Ishikawa (cell line): ENCODE data around the gene GDF15.

Source experiments
- CEBPB ChIP-seq: IDR thresholded peaks from 2 replicates; pipeline ENCODE4 v1.6.1; 2012
- CREB1 ChIP-seq: IDR thresholded peaks from 2 replicates; pipeline ENCODE4 v1.6.1; 2012; ENCODE audit warnings: low read depth
- EGR1 ChIP-seq: IDR thresholded peaks from 2 replicates; pipeline ENCODE4 v1.6.1; 2012
- EP300 ChIP-seq: IDR thresholded peaks from 2 replicates; pipeline ENCODE4 v1.6.1; 2012; ENCODE audit warnings: borderline replicate concordance
- FOXM1 ChIP-seq: IDR thresholded peaks from 2 replicates; pipeline ENCODE4 v1.6.1; 2012; ENCODE audit warnings: low read depth, borderline replicate concordance
- NFIC ChIP-seq: IDR thresholded peaks from 2 replicates; pipeline ENCODE4 v1.6.1; 2012
- RAD21 ChIP-seq: IDR thresholded peaks from 2 replicates; pipeline ENCODE4 v1.6.1; 2012; ENCODE audit warnings: low read depth
- REST ChIP-seq: IDR thresholded peaks from 2 replicates; pipeline ENCODE4 v1.6.1; 2012; ENCODE audit warnings: low read depth, mild to moderate bottlenecking
- TAF1 ChIP-seq: IDR thresholded peaks from 2 replicates; pipeline ENCODE4 v1.6.1; 2012; ENCODE audit warnings: low read depth, mild to moderate bottlenecking
- TCF12 ChIP-seq: IDR thresholded peaks from 2 replicates; pipeline ENCODE4 v1.6.1; 2012; ENCODE audit warnings: low read depth
- TEAD4 ChIP-seq: IDR thresholded peaks from 2 replicates; pipeline ENCODE4 v1.6.1; 2012
- YY1 ChIP-seq: IDR thresholded peaks from 2 replicates; pipeline ENCODE4 v1.6.1; 2012; ENCODE audit warnings: low read depth
- ZBTB7A ChIP-seq: IDR thresholded peaks from 2 replicates; pipeline ENCODE4 v1.6.1; 2012; ENCODE audit warnings: low read depth
- TF ChIP-seq, protein P1 (sequence below): IDR thresholded peaks from 2 replicates; pipeline ENCODE4 v1.6.1; 2012
- TF ChIP-seq, protein P2 (sequence below): IDR thresholded peaks from 2 replicates; pipeline ENCODE4 v1.6.1; 2012

The GDF15 gene

GRCh38 chr19:18346091-18346490 is 39.9 kb upstream of the GDF15 start:
- TF ChIP-seq REST = no peak
- TF ChIP-seq TCF12 = no peak
- no peak for TF ChIP-seq FOXM1
- no peak for TF ChIP-seq YY1
- TF ChIP-seq EGR1 = no peak
- no peak for TF ChIP-seq EP300
- TF ChIP-seq RAD21 = no peak
- TF ChIP-seq NFIC = no peak
- TF ChIP-seq, protein P1, sequence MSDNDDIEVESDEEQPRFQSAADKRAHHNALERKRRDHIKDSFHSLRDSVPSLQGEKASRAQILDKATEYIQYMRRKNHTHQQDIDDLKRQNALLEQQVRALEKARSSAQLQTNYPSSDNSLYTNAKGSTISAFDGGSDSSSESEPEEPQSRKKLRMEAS = no peak
- TF ChIP-seq, protein P2, sequence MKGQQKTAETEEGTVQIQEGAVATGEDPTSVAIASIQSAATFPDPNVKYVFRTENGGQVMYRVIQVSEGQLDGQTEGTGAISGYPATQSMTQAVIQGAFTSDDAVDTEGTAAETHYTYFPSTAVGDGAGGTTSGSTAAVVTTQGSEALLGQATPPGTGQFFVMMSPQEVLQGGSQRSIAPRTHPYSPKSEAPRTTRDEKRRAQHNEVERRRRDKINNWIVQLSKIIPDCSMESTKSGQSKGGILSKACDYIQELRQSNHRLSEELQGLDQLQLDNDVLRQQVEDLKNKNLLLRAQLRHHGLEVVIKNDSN = no peak
- no peak for TF ChIP-seq TAF1
- no peak for TF ChIP-seq CEBPB
- TF ChIP-seq ZBTB7A = no peak
- no peak for TF ChIP-seq TEAD4
- no peak for TF ChIP-seq CREB1

DNA sequence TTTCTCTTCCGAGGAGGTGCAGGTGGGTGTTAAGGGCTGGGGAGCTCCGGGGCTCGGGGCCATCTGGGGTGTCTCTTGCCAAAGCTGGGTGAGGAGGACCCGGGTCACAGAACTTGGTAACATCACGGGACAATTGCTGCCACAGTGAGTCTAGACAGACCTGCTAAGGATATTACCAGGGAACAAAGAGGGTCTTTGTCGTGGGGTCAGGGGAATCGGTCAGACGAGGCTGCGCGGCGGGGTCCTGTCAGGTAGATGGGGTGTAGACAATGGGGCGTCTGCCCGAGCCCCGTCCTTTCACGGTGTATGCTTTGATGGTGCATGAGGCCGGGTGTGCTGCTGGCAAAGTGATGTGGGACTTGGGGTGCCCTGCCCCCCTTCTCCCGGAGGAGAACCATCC is 37.8 kb upstream of the GDF15 start:
- no peak for TF ChIP-seq CEBPB
- no peak for TF ChIP-seq YY1
- no peak for TF ChIP-seq TEAD4
- no peak for TF ChIP-seq EGR1
- no peak for TF ChIP-seq TAF1
- TF ChIP-seq CREB1 = no peak
- no peak for TF ChIP-seq RAD21
- TF ChIP-seq ZBTB7A = no peak
- no peak for TF ChIP-seq FOXM1
- no peak for TF ChIP-seq TCF12
- TF ChIP-seq, protein P1 = no peak
- TF ChIP-seq, protein P2 = no peak

GRCh38 chr19:18349524-18350128 is 36.3 kb upstream of the GDF15 start:
- TF ChIP-seq TAF1 (no peak), RAD21 (peak; percentile 91)

- no peak for TF ChIP-seq TEAD4
- TF ChIP-seq NFIC = no peak
- no peak for TF ChIP-seq FOXM1
Measured at GRCh38 chr19:18350490-18350889, 35.5 kb upstream of the GDF15 start.

DNA sequence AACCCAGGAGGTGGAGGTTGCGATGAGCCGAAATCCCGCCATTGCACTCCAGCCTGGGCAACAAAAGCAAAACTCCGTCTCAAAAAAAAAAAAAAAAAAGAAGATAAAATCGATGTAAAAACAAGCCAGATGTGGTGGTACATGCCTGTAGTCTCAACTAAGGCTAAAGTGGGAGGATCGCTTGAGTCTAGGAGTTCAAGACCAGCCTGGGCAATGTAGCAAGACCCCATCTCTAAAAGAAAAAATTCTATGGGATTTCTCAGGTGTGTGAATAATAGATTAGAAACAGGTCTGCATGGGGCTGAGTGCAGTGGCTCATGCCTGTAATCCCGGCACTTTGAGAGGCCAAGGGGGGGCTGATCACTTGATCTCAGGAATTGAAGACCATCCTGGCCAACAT is 34.4 kb upstream of the GDF15 start:
- TF ChIP-seq NFIC = no peak
- TF ChIP-seq, protein P1 = no peak
- no peak for TF ChIP-seq EGR1
- no peak for TF ChIP-seq TCF12
- no peak for TF ChIP-seq FOXM1
- no peak for TF ChIP-seq EP300
- no peak for TF ChIP-seq REST
- TF ChIP-seq CEBPB = no peak
- TF ChIP-seq ZBTB7A = no peak
- TF ChIP-seq TAF1 = no peak
- TF ChIP-seq, protein P2 = no peak
- TF ChIP-seq CREB1 = no peak
- no peak for TF ChIP-seq YY1
- TF ChIP-seq TEAD4 = no peak
- no peak for TF ChIP-seq RAD21

DNA sequence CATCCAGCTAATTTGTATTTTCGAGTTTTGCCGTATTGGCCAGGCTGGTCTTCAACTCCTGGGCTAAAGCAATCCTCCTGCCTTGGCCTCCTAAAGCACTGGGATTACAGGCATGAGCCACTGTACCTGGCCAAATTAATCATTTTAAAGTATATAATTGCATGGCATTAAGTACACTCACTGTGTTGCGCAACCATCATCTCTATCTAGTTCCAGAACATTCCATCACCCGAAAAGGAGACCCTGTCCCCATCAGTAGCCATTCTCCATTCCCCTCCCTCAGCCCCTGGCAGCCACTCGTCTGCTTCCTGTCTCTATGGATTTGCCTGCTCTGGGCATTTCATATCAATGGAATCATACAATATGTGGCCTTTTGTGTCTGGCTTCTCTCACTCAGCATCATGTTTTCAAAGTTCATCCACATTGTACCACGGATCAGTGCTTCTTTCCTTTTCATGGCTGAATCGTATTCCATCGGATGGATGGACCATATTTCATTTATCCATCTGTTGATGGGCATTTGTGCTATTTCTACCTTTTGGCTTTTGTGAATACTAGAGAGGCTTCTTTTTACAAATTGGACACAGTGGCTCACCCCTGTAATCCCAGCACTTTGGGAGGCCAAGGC is 32.5 kb upstream of the GDF15 start:
- TF ChIP-seq TEAD4 (no peak), CEBPB (peak; percentile 84), EGR1 (no peak)
